ENCODE measurements around the gene DCAF4L1.

Gene DCAF4L1

GRCh38 chr4:41989994-41990364 is 8.4 kb downstream of the DCAF4L1 start:
- DNase-seq (ENCODE audit: low spot score) = no peak

GRCh38 chr4:41990365-41991111 is 9.0 kb downstream of the DCAF4L1 start, which contains the start of gene SLC30A9:
SLC30A9 (plus strand) TSS chr4:41990530; CDS start chr4:41990652, 122 bp downstream.
- DNase-seq (ENCODE audit: low spot score) = peak; percentile 94

- DNase-seq (ENCODE audit: low spot score) = no peak
Observed at GRCh38 chr4:41991916-41992767, 10.6 kb downstream of the DCAF4L1 start.

GRCh38 chr4:41992967-41993857 is 11.7 kb downstream of the DCAF4L1 start:
- no peak for DNase-seq (ENCODE audit: low spot score)

- no peak for DNase-seq (ENCODE audit: low spot score)
Observed at GRCh38 chr4:41994461-41994985, 13.0 kb downstream of the DCAF4L1 start.

GRCh38 chr4:41998019-41998418 is 16.5 kb downstream of the DCAF4L1 start:
- DNase-seq (ENCODE audit: low spot score) = no peak

- DNase-seq (ENCODE audit: low spot score) = no peak
Observed at GRCh38 chr4:41999321-41999720, 17.8 kb downstream of the DCAF4L1 start.

GRCh38 chr4:42008011-42008786 is 26.6 kb downstream of the DCAF4L1 start:
- no peak for DNase-seq (ENCODE audit: low spot score)

GRCh38 chr4:42015438-42015837 is 33.9 kb downstream of the DCAF4L1 start:
- no peak for DNase-seq (ENCODE audit: low spot score)

- peak; percentile 38 for DNase-seq (ENCODE audit: low spot score)
Observed at GRCh38 chr4:42018451-42018850, 36.9 kb downstream of the DCAF4L1 start.

Data from SK-N-DZ (cell line).